Tongue (tissue), 2 donors: ENCODE results near the gene R3HDM2. TPM values are rescaled to one million over a fixed set of nuclear protein-coding genes. Genes with fewer than 3 reads are reported as not detected.

Source experiments
- small RNA-seq: library from RNA; depleted of rRNA; stranded (forward); fragments of <200 nt; gene quantifications from one replicate; pipeline ENCODE3, GENCODE V24; 2014; ENCODE audit warnings: low replicate concordance
- total RNA-seq: library from RNA; depleted of rRNA; stranded (reverse); fragments of >200 nt; gene quantifications from one replicate; pipeline ENCODE4 v1.2.3, GENCODE V29; 2014

Gene R3HDM2
- total RNA-seq, 1 donor from 2014 or later, result 40.0 TPM

Small RNA genes within 50 kb of the gene (small RNA-seq; reads per million reads assigned to genes)
- not detected for gene RNU6-879P

Other genes starting within 250 kb of the R3HDM2 start
- 1.3 TPM for gene NXPH4, start 214.2 kb downstream of the R3HDM2 start, total RNA-seq
- gene SHMT2, start 201.3 kb downstream of the R3HDM2 start, total RNA-seq, result 70.1 TPM
- gene STAC3, start 179.9 kb downstream of the R3HDM2 start, total RNA-seq, result 310 TPM
- not detected for gene INHBC, start 3.7 kb upstream of the R3HDM2 start, total RNA-seq
- gene INHBE, start 24.3 kb upstream of the R3HDM2 start, total RNA-seq, result not detected
- 5.6 TPM for gene GLI1, start 28.7 kb upstream of the R3HDM2 start, total RNA-seq
- gene ARHGAP9, start 48.8 kb upstream of the R3HDM2 start, total RNA-seq, result 2.5 TPM
- 72.3 TPM for gene MARS1, start 57.0 kb upstream of the R3HDM2 start, total RNA-seq
- gene DDIT3, start 89.5 kb upstream of the R3HDM2 start, total RNA-seq, result 23.8 TPM
- gene MBD6, start 91.8 kb upstream of the R3HDM2 start, total RNA-seq, result 10.1 TPM
- 140 TPM for gene DCTN2, start 116.1 kb upstream of the R3HDM2 start, total RNA-seq
- gene KIF5A, start 119.0 kb upstream of the R3HDM2 start, total RNA-seq, result 0.82 TPM
- 12.6 TPM for gene PIP4K2C, start 160.1 kb upstream of the R3HDM2 start, total RNA-seq
- gene DTX3, start 173.8 kb upstream of the R3HDM2 start, total RNA-seq, result 19.2 TPM
- gene ARHGEF25, start 180.4 kb upstream of the R3HDM2 start, total RNA-seq, result 18.6 TPM
- 3.3 TPM for gene B4GALNT1, start 202.2 kb upstream of the R3HDM2 start, total RNA-seq